Measurements from ENCODE around the gene GTF3C2.
"Not testable (repeated sequence)": the region's sequence is repeated elsewhere in the genome, so short reads cannot be mapped to it uniquely, and the experiment has no call there.

The GTF3C2 gene

DNA sequence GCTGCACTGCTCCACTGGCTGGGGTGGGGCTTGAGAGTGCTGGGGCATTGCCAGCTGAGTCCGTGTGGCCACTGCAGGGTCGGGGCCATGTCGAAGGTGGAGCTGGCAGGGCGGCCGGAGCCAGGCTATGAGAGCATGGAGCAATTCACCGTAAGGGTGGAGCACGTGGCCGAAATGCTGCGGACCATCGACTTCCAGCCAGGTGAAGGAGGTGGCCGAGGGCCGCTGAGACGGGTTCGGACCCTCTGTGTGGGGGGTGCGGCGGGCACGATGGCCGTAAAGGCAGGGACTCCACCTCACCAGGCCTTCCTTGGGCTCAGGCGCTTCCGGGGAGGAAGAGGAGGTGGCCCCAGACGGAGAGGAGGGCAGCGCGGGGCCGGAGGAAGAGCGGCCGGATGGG, 50.4 kb downstream of the GTF3C2 start:
- intact Hi-C loops (cut with DNase I): no loop called here
- no peak for DNase-seq

DNA sequence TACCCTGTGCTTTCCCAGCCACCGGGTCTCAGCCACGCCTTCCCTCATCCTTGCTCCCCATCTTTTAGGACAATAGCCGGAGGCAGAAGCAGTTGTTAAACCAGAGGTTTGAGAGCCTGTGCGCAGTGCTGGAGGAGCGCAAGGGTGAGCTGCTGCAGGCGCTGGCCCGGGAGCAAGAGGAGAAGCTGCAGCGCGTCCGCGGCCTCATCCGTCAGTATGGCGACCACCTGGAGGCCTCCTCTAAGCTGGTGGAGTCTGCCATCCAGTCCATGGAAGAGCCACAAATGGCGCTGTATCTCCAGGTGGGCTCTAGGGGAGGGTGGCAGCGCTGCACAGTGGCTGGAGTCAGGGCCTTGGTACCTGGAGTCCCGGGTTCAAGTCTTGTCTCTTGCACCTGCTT, 51.0 kb downstream of the GTF3C2 start:
- no peak for DNase-seq
- intact Hi-C loops (cut with DNase I): no loop called here

DNA sequence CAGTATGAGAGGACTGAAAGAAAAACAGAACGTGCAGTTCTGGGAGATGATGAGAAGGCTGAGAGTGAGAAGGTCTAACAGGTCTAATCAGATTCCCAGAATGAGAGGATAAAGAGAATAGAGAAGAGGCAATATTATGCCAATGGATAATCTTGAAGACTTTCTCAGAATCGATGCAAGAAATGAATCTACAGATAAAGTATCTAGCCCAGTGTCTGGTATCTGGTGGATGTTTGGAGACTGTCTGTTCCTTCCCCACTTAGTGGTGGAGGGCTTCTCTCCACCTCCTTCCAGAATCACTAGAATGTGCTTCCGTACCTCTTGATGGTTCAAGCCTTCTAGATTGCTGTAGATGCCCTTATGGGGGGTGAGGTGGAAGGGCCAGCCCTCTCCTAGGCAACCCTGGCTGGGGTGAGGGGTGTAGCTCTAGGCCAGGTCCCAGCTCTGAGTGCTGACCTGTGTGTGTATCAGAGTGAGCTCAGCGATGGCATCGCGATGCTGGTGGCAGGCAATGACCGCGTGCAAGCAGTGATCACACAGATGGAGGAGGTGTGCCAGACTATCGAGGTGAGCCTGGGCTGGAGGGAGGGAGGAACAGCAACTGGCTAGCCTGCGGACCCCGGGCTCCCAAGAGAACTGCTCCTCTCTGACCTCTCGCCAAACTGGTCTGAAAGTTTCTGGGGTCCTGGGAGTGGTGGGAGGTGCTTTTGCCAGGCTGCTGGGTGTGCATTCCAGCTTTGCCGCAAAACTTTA, 51.9 kb downstream of the GTF3C2 start:
- intact Hi-C loops (cut with DNase I): no loop called here

DNA sequence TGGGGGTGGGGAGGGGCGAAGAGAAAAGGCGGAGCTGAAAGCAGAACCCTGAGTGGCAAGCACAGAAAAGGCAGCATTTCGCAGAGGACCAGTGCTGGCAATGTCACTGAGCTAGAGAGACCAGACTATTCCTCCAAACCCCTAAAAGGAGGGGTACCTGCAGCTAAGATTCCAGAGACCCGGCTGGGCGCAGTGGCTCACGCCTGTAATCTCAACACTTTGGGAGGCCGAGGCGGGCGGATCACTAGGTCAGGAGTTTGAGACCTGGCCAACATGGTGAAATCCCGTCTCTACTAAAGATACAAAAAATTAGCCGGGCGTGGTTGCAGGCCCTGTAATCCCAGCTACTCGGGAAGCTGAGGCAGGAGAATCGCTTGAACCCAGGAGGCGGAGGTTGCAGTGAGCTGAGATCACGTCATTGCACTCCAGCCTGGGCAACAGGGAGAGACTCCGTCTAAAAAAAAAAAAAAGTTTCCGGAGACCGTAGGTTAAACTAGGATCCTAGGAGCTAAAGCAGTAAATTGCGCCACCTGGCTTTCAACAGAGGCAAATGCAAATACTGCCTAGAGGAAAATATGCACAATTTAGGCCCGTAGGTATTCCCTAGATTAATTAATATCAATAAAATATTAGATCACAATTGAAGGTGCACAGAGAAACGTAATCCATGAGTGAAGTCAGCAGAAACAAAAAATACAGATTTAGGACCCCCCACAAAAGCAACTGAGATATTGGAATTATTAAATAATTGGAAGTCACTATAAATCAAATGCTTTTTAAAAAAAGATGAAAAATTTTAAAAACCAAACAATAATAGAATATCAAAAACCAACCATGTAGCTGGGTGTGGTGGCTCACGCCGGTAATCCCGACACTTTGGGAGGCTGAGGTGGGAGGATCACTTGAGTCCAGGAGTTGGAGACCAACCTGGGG, 53.2 kb downstream of the GTF3C2 start:
- peak in 31 of 42 donors; percentile 21 to 80 (median 48) for DNase-seq

More for the DNA sequence above, 51.9 kb downstream of the GTF3C2 start:
- no peak for DNase-seq

DNA sequence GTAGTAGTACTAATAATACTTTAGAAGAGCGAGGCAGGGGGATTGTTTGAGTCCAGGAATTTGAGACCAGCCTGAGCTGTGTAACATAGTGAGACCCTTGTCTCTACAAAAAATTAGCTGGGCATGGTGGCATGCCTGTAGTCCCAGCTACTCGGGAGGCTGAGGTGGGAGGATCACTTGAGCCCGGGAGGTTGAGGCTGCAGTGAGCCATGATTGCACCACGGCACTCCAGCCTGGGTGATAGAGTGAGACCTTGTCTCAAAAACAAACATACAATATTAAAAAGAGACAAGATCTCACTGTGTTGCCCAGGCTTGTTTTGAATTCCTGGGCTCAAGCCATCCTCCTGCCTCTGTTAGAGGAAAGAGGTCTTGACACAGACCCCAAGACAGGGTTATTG, 56.0 kb downstream of the GTF3C2 start:
- intact Hi-C loops (cut with DNase I); DNase-seq: not testable (repeated sequence)

More for the DNA sequence above, 53.2 kb downstream of the GTF3C2 start:
- intact Hi-C loops (cut with DNase I): no loop called here

DNA sequence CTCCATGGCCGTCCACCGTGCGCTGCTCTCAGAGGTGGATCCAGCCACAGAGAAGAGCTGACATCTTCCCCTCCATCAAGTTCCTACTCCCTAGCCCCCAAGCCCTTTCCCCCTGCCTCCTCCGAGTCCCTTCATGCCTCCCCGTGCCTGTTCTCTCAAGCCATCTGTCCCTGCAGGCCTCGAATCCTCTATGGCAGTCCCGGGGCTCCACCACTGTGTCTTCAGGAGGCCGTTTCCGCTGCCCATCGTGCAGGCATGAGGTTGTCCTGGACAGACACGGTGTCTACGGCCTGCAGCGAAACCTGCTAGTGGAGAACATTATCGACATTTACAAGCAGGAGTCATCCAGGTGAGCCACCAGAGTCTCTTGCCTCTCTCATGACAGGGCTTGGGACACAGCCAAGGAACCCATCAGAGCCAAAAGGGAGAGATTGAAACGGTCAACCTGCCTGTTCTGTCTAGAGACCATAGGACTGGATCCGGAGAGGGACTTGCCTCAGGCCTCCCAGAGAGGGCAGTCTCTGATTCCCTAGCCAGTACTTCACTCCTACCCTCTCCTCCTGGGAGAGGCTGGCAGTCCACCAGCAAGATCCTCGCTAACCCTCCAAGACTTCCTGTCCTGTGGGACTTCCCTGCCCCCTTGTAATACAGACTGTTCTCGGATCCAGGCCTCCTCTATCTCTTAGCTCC, 58.0 kb downstream of the GTF3C2 start:
- intact Hi-C loops (cut with DNase I): no loop called here
- DNase-seq: no peak

DNA sequence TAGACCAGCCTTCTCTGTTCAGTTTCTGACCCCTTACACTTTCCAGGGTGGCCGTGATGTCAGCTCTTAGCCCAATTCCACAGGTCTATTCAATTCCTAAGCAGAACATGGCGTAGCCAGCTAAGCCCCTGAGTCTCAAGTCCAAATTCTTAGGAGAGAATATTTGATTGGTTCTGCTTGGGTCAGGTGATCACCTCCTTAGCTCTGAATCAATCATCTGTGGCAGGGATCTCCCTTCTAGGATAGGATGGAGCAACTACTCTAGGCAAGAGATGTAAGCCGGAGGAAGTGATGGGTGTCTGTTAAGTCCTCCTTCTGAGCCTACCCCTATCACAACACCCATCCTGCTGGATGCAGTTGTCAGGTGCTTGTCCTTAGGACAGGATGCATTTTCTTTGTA, 59.4 kb downstream of the GTF3C2 start:
- intact Hi-C loops (cut with DNase I): no loop called here
- DNase-seq: no peak

DNA sequence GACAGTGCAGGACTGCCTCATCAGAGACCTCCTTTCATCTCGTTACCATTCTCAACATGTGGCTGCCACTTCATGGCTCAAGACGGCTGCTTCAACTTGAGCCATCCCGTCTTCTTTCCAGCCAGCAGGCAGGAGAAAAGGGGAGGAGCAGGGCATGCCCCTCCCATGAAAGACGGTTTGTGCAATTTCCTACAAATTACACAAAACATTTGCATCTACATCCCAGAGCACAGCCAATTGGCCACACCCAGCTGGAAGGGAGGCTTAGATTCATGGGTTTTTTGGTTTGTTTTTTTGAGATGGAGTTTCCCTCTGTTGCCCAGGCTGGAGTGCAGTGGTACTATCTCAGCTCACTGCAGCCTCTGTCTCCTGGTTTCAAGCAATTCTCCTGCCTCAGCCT, 60.1 kb downstream of the GTF3C2 start:
- DNase-seq: no peak
- intact Hi-C loops (cut with DNase I): no loop called here

DNA sequence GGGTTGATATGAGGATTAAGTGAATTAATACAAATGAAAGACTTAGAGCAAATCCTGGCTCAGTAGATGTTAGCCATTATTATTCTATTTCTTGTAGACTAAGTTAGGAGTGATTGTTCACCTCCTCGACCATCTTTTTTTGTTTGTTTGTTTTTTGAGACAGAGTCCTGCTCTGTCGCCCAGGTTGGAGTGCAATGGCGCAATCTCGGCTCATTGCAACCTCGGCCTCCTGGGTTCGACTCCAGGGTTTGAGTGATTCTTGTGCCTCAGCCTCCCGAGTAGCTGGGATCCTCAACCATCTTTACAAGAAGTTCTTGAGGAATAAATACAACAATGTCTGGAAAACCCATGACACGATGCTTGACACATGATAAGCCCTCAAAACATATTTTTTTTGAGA, 61.6 kb downstream of the GTF3C2 start:
- intact Hi-C loops (cut with DNase I): no loop called here
- no peak for DNase-seq

DNA sequence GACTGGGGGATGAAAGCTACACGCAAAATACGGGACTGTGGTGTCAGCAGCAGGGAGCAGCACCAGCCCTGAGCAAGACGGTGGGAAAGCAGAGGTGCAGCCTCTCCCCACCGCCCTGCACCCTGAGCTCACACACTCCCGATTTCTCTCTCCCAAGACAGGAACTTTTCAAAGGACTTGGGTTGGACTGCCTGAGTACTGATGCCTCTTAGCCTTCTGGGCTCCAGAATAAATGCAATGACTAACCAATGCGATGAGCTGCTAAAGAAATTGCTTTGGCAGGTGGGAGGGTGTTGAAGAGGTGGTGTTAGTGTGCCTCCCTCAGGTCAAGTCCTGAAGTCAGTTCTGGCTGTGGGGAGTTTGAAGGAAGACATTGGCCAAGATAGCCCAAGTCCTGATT, 64.7 kb downstream of the GTF3C2 start:
- intact Hi-C loops (cut with DNase I): no loop called here
- no peak for DNase-seq

DNA sequence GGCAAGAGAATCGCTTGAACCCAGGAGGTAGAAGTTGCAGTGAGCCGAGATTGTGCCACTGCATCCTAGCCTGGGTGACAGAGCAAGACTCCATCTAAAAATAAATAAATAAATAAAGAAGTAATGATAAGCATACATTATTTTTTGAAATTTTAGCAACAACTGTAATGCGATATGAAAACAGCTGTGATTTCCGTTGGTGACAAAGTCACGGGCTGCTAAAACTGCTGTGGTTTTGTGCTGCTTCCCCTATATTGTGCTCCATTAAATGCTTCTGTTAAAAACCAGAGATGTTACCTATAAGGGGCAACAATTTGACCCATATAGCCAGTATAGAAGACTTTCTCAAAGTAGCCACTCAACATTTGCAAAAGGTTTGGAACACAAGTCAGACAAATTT, 66.0 kb downstream of the GTF3C2 start:
- intact Hi-C loops (cut with DNase I): no loop called here
- no peak for DNase-seq

DNA sequence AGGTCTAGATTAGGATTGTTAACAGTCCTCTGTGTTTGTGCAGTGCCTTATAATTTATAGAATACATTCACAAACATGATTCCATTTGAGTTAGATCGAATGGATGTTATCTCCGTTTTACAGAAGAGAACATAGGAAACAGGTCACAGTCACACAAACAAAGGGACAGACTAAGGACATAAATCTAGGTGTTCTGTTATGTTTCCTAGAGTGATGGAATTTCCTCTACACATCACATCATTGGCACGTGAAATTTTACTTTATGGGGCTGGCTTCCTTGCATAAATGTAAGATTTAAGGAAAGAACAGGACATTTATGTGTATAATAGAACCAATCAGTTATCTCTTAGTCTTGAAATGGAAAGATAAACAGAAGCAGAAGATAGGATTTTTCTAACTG, 68.0 kb downstream of the GTF3C2 start:
- intact Hi-C loops (cut with DNase I): loop anchor here (10.0 kb wide), 1 partner anchor 194 kb away; no protein-coding TSS in a partner anchor
- DNase-seq: no peak

DNA sequence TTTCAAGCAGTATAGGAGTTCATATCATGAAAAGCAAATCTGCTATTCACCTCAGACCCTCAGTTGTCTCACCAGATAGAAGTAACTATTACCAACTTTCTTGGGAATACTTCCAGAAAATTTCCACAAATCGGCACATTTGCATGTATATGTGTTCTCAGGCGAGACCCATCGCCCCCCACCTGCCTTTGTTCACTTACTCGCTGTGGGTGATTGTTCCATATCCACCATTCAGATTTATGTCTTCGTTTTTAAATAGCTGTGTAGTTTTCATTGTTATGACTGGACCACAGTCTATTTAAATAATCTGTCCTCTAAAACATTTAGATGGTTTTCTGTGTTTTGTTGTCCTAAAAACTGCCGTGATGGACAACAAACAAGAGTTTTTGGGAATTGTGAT, 71.1 kb downstream of the GTF3C2 start:
- intact Hi-C loops (cut with DNase I): loop anchor here (10.0 kb wide), 1 partner anchor 191 kb away; no protein-coding TSS in a partner anchor
- DNase-seq: no peak

DNA sequence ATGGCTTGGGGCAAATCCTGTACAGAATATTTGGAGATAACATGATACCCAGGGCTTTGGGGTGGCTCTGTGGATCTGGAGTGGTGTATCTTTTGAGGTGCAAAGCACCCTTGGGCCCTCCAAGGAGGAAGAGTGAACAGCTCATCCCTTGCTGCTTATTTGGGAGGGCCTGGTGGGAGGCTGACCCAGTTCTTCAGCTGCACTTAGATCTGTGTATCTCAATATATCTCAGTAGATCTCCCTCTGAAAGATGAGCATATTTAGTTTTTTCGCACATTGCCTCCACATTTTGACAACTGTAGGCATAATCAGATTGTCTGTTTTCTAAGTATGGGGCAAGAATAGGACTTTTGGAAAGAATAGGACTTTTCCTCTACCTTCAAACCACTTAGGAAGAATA, 71.6 kb downstream of the GTF3C2 start:
- intact Hi-C loops (cut with DNase I): loop anchor here (10.0 kb wide), 1 partner anchor 190 kb away; no protein-coding TSS in a partner anchor
- DNase-seq: peak in 28 of 42 donors; percentile 13 to 79 (median 42)

DNA sequence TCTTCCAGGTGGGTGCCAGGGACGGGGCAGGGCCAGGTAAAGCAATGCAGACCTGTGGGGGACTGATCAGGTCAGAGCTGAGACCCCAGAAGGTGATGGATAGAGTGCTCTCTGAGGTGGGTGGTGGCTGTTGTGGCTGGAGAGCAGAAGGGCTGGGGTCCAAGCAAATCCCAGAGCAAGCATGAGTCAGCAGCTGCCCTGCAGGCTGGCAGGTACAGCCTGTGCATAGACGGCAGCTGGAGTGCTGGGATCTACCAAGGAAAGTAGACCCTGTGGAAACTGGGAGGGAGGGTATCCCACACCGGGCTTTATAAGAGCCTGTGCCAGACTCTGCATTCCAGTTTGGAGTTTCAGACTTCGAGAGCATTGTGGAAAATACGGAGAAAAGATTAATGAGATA, 73.7 kb downstream of the GTF3C2 start:
- DNase-seq: no peak
- intact Hi-C loops (cut with DNase I): loop anchor here (10.0 kb wide), 1 partner anchor 188 kb away; no protein-coding TSS in a partner anchor

DNA sequence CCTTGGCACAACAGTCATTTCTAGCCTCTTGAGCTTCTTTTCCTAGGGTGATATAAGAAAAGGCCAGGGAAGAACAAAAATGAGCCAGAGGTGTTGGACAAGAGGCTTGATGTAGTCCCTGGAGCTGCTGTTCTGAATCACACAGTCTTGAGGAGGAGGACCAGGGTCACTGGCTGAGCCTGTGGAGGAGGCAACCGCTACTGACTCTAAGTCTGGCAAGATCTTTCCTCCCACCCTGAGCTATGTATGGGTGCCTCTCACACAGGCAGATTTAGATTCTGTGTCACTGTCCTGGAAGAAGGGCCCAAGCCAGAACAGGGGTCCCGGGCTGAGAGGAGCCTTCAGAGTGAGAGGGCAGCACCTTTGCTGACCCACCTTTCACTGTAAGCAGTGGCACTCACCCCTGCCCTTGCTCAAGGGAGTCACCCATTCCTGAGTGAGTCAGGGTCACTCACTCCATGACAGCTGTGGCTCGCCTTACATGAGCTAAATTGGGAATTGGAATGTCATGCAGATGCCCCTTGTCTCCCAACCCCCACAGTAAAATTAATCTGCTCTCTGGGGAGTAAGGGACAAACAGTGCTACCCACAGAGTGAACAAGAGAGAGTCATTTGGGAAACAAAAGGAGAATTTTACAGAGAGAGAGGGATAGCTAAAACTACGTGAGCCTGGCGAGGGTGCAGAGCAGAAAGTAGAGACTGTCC, 74.6 kb downstream of the GTF3C2 start, which contains the start of gene TRIM54:
Gene TRIM54, plus strand, starts transcription at position 575 of the 705 bp plus-strand sequence. CDS start 303 bp downstream, outside the sequence.
- intact Hi-C loops (cut with DNase I): loop anchor here (10.0 kb wide), 1 partner anchor 187 kb away; no protein-coding TSS in a partner anchor
- peak in 1 of 42 donors; percentile 49 for DNase-seq

DNA sequence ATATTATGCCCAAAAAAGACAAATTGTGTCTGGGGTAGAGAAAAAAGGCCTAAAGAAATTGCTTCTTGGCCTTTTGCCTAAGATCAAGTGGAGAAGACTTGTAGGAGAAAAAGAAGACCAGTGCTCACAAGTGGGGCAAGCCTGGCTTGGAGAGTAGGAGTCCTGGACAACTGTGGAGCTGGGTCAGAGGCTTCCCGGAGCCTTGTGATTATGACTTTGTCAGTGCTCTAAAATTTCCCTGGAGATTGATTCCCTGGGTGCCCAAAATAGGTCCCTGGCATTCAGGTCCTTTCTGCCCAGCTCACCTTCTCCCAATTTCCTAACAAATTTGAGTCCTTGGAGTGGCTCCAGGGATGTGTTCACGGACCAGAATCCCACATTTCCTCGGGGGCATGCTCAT, 75.1 kb downstream of the GTF3C2 start:
- intact Hi-C loops (cut with DNase I): loop anchor here (10.0 kb wide), 1 partner anchor 187 kb away; no protein-coding TSS in a partner anchor

DNA sequence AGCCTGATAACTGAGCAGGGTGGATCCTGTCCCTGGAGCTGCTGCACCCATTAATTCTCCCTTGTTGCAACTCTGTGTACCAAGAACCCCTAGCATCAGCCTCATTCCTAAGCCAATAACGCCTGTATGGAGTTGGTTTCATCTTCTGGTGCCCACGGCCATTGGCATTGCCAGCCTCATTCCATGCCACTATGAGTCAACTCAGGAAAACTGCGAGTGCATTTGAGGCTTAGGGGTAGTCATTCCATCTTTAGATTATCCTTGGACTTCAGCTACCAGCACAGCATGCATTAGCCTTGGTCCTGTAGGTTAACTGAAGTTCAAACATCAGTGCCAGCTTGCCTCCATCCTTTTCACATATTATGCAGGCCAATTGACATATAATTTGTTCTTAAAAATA, 75.7 kb downstream of the GTF3C2 start:
- intact Hi-C loops (cut with DNase I): loop anchor here (10.0 kb wide), 1 partner anchor 186 kb away; no protein-coding TSS in a partner anchor
- no peak for DNase-seq

More for the DNA sequence above, 75.1 kb downstream of the GTF3C2 start:
- no peak for DNase-seq

Measured in head of caudate nucleus (tissue), 42 donors.